ENCODE data around the gene CALN1. TPM values are rescaled to one million over a fixed set of nuclear protein-coding genes. Genes with fewer than 3 reads are reported as not detected.

CALN1 gene
- total and polyA plus RNA-seq, 9 of the 15 experiments (the other 6 are each of a cell fraction or from before 2014, with no cell fraction given): 1.4 to 7.5 (median 3.3) TPM

DNA sequence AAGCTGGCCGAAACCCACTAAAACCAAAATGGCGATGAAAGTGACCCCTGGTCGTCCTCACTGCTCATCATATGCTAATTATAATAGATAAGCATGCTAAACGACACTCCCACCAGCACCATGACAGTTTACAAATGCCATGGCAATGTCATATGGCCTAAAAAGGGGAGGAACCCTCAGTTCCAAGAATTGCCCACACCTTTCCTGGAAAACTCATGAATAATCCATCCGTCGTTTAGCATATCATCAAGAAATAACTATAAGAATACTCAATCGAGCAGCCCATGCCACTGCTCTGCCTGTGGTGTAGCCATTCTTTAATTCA, 422.0 kb downstream of the CALN1 start (continued):
- no peak for TF ChIP-seq ZBTB26 (CRISPR knock-in tag; IDR thresholded peaks at IDR 0.05)
- TF ChIP-seq STAT5A (IDR thresholded peaks at IDR 0.05; ENCODE audit: borderline replicate concordance, low read length): peak; percentile 89
- no peak for TF ChIP-seq POLR2AphosphoS2 (IDR thresholded peaks at IDR 0.05; ENCODE audit: low read length)
- TF ChIP-seq ZNF699 (CRISPR knock-in tag; IDR thresholded peaks at IDR 0.05; ENCODE audit: insufficient replicate concordance): no peak
- no peak for TF ChIP-seq ZKSCAN3 (CRISPR knock-in tag; IDR thresholded peaks at IDR 0.05)
- peak; percentile 33; the same call in 1 of the 2 replicates for TF ChIP-seq ZKSCAN8 (CRISPR knock-in tag; IDR thresholded peaks at IDR 0.05)
- no peak for TF ChIP-seq GTF2F1 (IDR thresholded peaks at IDR 0.05; ENCODE audit: low read depth, low read length)
- TF ChIP-seq ZNF133 (CRISPR knock-in tag; IDR thresholded peaks at IDR 0.05): no peak
- TF ChIP-seq, protein P1, sequence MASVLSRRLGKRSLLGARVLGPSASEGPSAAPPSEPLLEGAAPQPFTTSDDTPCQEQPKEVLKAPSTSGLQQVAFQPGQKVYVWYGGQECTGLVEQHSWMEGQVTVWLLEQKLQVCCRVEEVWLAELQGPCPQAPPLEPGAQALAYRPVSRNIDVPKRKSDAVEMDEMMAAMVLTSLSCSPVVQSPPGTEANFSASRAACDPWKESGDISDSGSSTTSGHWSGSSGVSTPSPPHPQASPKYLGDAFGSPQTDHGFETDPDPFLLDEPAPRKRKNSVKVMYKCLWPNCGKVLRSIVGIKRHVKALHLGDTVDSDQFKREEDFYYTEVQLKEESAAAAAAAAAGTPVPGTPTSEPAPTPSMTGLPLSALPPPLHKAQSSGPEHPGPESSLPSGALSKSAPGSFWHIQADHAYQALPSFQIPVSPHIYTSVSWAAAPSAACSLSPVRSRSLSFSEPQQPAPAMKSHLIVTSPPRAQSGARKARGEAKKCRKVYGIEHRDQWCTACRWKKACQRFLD (CRISPR knock-in tag; IDR thresholded peaks at IDR 0.05): 0 out of 2 replicates have a peak, but pooled peaks have one; percentile 11
- TF ChIP-seq YBX1 (IDR thresholded peaks at IDR 0.05): no peak
- no peak for TF ChIP-seq ZNF717 (CRISPR knock-in tag; IDR thresholded peaks at IDR 0.05)
- 0 out of 2 replicates have a peak, but pooled peaks have one; percentile 7 for TF ChIP-seq ZNF175 (CRISPR knock-in tag; IDR thresholded peaks at IDR 0.05; ENCODE audit: low read depth)
- TF ChIP-seq TEAD4 (IDR thresholded peaks at IDR 0.05; ENCODE audit: low read length): no peak
- TF ChIP-seq TEAD4 (CRISPR knock-in tag; IDR thresholded peaks at IDR 0.05; ENCODE audit: borderline replicate concordance): no peak
- no peak for TF ChIP-seq NFYB (IDR thresholded peaks at IDR 0.05; ENCODE audit: extremely low read depth, insufficient read length)
- TF ChIP-seq PKNOX1 (IDR thresholded peaks at IDR 0.05): peak; percentile 53; the same call in 1 of the 2 replicates
- TF ChIP-seq MEF2A (IDR thresholded peaks at IDR 0.05; ENCODE audit: control insufficient read depth, low read depth, low read length): no peak
- no peak for TF ChIP-seq HDAC1 (IDR thresholded peaks at IDR 0.05)
- TF ChIP-seq SREBF2 (CRISPR knock-in tag; IDR thresholded peaks at IDR 0.05): no peak
- TF ChIP-seq, protein P2, sequence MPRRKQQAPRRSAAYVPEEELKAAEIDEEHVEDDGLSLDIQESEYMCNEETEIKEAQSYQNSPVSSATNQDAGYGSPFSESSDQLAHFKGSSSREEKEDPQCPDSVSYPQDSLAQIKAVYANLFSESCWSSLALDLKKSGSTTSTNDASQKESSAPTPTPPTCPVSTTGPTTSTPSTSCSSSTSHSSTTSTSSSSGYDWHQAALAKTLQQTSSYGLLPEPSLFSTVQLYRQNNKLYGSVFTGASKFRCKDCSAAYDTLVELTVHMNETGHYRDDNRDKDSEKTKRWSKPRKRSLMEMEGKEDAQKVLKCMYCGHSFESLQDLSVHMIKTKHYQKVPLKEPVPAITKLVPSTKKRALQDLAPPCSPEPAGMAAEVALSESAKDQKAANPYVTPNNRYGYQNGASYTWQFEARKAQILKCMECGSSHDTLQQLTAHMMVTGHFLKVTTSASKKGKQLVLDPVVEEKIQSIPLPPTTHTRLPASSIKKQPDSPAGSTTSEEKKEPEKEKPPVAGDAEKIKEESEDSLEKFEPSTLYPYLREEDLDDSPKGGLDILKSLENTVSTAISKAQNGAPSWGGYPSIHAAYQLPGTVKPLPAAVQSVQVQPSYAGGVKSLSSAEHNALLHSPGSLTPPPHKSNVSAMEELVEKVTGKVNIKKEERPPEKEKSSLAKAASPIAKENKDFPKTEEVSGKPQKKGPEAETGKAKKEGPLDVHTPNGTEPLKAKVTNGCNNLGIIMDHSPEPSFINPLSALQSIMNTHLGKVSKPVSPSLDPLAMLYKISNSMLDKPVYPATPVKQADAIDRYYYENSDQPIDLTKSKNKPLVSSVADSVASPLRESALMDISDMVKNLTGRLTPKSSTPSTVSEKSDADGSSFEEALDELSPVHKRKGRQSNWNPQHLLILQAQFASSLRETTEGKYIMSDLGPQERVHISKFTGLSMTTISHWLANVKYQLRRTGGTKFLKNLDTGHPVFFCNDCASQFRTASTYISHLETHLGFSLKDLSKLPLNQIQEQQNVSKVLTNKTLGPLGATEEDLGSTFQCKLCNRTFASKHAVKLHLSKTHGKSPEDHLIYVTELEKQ (CRISPR knock-in tag; IDR thresholded peaks at IDR 0.05): no peak
- TF ChIP-seq ZNF408 (CRISPR knock-in tag; IDR thresholded peaks at IDR 0.05; ENCODE audit: low read depth): no peak
- TF ChIP-seq TCF7 (IDR thresholded peaks at IDR 0.05; ENCODE audit: borderline replicate concordance): no peak
- peak; percentile 73 for TF ChIP-seq RFX1 (IDR thresholded peaks at IDR 0.05)
- TF ChIP-seq ZNF76 (CRISPR knock-in tag; IDR thresholded peaks at IDR 0.05; ENCODE audit: borderline replicate concordance): no peak
- TF ChIP-seq EGR1 (conservative IDR thresholded peaks at IDR 0.05): peak; percentile 60
